GM12865 (cell line): ENCODE measurements around the gene CENPK.

Experiments used
- DNase-seq: peaks from one replicate; pipeline ENCODE4 v3.0.0; 2010; ENCODE audit warnings: low read depth
- H3K4me3 ChIP-seq: 2 replicates; pipeline ENCODE4 v1.5.1; 2011; ENCODE audit warnings: mild to moderate bottlenecking, low read depth, low read length, control low read depth
- CTCF ChIP-seq: IDR thresholded peaks from 2 replicates; pipeline ENCODE4 v1.5.1; 2011; ENCODE audit warnings: low read length, control low read depth, low read depth, inconsistent platforms; ENCODE audit not compliant: insufficient read depth; ENCODE audit errors: missing control alignments

CENPK gene

DNA sequence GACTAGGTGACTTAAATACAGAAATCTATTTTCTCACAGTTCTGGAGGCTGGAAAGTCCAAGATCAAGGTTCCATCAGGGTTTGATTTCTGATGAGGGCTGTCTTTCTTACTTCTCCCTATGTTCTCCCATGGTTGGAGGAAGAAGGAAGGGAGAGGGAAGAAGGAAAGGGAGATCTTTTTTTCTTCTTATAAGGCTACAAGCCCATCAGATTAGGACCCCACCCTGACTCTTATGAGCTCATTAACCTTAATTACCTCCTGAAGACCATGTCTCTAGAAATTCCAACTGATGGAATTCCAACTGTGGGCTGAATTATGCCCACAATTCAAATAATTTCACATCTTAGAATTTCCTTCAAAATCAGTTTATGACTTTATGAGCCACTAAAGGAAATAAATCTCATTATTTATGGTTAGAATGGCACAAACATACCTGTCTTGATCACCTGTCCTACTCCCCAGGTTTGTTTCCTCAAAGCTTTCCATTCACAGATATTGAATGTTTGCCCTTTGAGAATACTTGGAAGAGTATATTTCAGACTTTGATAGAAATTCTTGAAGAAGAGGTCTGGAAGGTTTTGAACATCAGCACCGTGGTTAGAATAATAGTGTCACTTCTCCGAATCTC is 7.7 kb upstream of the CENPK start:
- no peak for DNase-seq
- TF ChIP-seq CTCF: no peak
- no peak overlapping the region for H3K4me3 ChIP-seq

DNA sequence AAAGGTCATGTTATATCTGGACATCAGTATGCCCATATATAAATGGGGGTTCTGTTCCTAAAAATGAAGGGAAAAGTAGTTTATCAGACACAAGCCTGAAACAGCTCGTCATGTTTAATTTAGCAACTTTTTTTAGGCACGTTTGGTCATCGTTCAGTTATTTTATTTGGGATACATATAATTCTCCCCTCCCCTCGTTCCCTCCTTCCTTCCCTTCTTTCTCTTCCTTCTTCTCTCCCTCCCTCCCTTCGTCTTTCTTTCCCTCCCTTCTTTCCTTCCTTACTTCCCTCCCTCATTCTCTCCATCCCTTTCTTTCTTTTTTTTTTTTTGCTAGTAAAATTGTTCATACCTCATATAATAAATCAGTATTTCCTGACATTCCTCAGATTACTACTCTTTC is 3.5 kb upstream of the CENPK start:
- DNase-seq: no peak
- no peak for TF ChIP-seq CTCF
- no peak overlapping the region for H3K4me3 ChIP-seq

GRCh38 chr5:65563777-65564176 is 809 bp upstream of the CENPK start:
- peak; percentile 3 for DNase-seq
- H3K4me3 ChIP-seq: peak overlapping the region; percentile 75
- TF ChIP-seq CTCF: no peak

GRCh38 chr5:65556718-65557117 is 6.2 kb downstream of the CENPK start:
- TF ChIP-seq CTCF: no peak
- no peak overlapping the region for H3K4me3 ChIP-seq
- DNase-seq: no peak

DNA sequence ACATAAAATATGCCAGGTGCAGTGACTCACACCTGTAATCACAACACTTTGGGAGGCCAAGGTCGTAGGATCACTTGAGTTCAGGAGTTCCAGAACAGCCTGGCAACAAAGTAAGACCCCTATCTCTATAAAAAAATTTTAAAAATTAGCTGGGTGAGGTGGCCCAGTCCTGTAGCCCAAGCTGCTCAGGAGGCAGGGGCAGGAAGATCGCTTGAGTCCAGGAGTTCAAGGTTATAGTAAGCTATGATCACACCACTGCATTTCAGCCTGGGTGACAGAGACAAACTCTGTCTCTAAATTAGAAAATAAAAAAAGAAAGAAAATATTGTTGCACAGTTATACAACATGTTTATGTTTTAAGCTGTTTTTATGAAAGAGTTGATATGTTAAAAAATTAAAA is 6.8 kb downstream of the CENPK start:
- TF ChIP-seq CTCF: no peak

DNA sequence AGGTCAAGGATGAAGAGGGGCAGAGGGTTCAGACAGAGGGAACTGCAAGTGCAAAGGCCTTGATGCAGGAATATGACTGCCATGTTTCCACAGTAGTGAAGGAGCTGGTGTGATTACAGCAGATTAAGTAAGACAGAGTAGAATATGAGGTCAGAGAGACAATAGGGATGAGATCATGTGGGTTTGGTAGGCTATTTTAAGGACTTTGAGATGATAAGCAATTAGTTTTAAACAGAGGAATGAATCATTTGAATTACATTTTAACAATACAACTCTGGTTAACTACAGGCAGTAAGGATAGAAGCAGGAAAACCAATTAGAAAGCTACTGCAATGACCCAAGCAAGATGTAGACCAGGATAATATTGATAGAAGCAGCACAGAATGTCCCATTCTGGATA is 7.7 kb downstream of the CENPK start:
- H3K4me3 ChIP-seq: no peak overlapping the region

More for the DNA sequence above, 6.8 kb downstream of the CENPK start:
- H3K4me3 ChIP-seq: no peak overlapping the region
- no peak for DNase-seq

More for the DNA sequence above, 7.7 kb downstream of the CENPK start:
- no peak for TF ChIP-seq CTCF
- no peak for DNase-seq
